Psoas muscle (tissue), 8 donors: ENCODE results near the gene PPME1. TPM values are rescaled to one million over a fixed set of nuclear protein-coding genes. Genes with fewer than 3 reads are reported as not detected.

Experiments used
- ATAC-seq, 4 donors: fragments of 200-7000 bp; cut with Tn5 transposase; one replicate each; pipeline ENCODE4 v1.9.1; 2020; ENCODE audit warnings: moderate library complexity in 3 of 4, mild to moderate bottlenecking in 2 of 4
- DNase-seq, 2 donors: peaks; one replicate each; pipeline ENCODE4 v3.0.0-alpha.2; 2020
- H3K27ac ChIP-seq: fragments of 200-600 bp; one replicate; pipeline ENCODE4 v1.8.0; 2022
- H3K27me3 ChIP-seq, 3 donors: fragments of 200-600 bp in 1 of 3; one replicate each; pipeline versions ENCODE4 v1.6.1 to v1.8.0; 2013 to 2022; ENCODE audit warnings: low read length in 2 of 3, mild to moderate bottlenecking in 2 of 3, moderate library complexity in 1 of 3; ENCODE audit not compliant: insufficient read depth in 3 of 3
- H3K36me3 ChIP-seq, 2 donors: fragments of 200-600 bp in 1 of 2; one replicate each; pipeline versions ENCODE4 v1.6.1 to v1.8.0; 2013 to 2022; ENCODE audit warnings: low read depth in 1 of 2, mild to moderate bottlenecking in 1 of 2, moderate library complexity in 1 of 2; ENCODE audit not compliant: insufficient read depth in 1 of 2
- H3K4me1 ChIP-seq: fragments of 200-600 bp; one replicate; pipeline ENCODE4 v1.8.0; 2022
- H3K4me3 ChIP-seq: fragments of 200-600 bp; one replicate; pipeline ENCODE4 v1.8.0; 2022; ENCODE audit warnings: mild to moderate bottlenecking
- H3K9me3 ChIP-seq: fragments of 200-600 bp; one replicate; pipeline ENCODE4 v1.8.0; 2022
- WGBS, 3 donors: extraction: QIAGEN DNeasy Blood & Tissue Kit; methylation state at CpG; one replicate each; pipeline versions ENCODE4 v1.1.6 to v1.1.7; 2013; 5-methylcytosine and 5-hydroxymethylcytosine counted together
- intact Hi-C, 2 donors: fragments of 100-400 bp; cut with DNase I; formaldehyde crosslinking; loops; one replicate each; pipeline versions ENCODE4 v1.11.0 to v1.14.2; 2022
- polyA plus RNA-seq, 3 donors: library from polyadenylated mRNA; stranded (reverse); fragments of 200-250 nt; gene quantifications; one replicate each; pipeline ENCODE4 v1.2.3, GENCODE V29; 2013
- total RNA-seq, 4 donors: library from RNA; stranded (reverse); fragmentation: NEBNext Ultra II Directional in 2 of 4; extraction: Animal tissue kit (Norgen Biotek cat#: 25700) in 2 of 4; gene quantifications; one replicate each; pipeline versions ENCODE4 v1.2.1 to v1.2.4, GENCODE V29; 2021 to 2023
- TF ChIP-seq, protein P1 (sequence below): fragments of 200-600 bp; IDR thresholded peaks from one replicate; pipeline ENCODE4 v1.8.0; 2022; ENCODE audit warnings: antibody characterized with exemption
- donor health status: healthy with polysubstance abuse.
- donor health status: DM: no; HTN: no; CAD: no; lungs with moderate emphysema.
- donor health status: Bipolar disorder and iron deficiency.
- donor health status: healthy.
- donor health status: DM: yes; HTN: yes; CAD: no.
- donor health status: DM: no; HTN: no; CAD: no.
- donor health status: DM: no; HTN: no; CAD: no.
- donor health status: DM: yes; HTN: yes; CAD: no.

The PPME1 gene
- total and polyA plus RNA-seq, 7 donors = 28.3 to 47.9 (median 43.1) TPM

DNA sequence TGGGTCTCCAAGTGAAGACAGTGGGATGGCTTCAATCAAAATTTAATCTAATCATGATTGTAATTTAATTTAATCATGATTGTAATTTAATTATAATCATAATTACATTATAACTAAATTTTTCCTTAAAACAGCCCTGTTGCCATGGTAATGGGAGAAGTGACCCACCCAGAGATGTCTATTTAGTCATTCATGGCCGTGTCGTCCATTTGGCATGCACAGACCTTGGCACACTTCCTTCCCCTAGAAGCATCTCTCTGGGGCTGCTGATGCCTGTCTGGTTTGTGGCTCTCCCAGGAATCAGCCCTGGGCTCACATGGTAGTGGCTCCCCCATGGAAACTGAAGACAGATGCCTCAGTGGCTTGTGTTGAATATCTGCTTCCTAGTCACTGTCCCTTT lies 113.4 kb downstream of the PPME1 start:
- no peak overlapping the region for H3K27ac ChIP-seq
- H3K36me3 ChIP-seq = no peaks in the 10 kb centered on the region
- H3K9me3 ChIP-seq = no peaks in the 10 kb centered on the region
- H3K4me3 ChIP-seq = no peak overlapping the region
- intact Hi-C loops = no loop called here
- 42 to 64% (median 45%) methylated on average over 2 of the region's 2 CpGs for WGBS, 3 donors
- no peak for ATAC-seq
- TF ChIP-seq, protein P1, sequence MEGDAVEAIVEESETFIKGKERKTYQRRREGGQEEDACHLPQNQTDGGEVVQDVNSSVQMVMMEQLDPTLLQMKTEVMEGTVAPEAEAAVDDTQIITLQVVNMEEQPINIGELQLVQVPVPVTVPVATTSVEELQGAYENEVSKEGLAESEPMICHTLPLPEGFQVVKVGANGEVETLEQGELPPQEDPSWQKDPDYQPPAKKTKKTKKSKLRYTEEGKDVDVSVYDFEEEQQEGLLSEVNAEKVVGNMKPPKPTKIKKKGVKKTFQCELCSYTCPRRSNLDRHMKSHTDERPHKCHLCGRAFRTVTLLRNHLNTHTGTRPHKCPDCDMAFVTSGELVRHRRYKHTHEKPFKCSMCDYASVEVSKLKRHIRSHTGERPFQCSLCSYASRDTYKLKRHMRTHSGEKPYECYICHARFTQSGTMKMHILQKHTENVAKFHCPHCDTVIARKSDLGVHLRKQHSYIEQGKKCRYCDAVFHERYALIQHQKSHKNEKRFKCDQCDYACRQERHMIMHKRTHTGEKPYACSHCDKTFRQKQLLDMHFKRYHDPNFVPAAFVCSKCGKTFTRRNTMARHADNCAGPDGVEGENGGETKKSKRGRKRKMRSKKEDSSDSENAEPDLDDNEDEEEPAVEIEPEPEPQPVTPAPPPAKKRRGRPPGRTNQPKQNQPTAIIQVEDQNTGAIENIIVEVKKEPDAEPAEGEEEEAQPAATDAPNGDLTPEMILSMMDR = no peak
- H3K27me3 ChIP-seq = no peaks in the 10 kb centered on the region
- H3K4me1 ChIP-seq = no peaks in the 10 kb centered on the region
- no peak for DNase-seq

- H3K4me1 ChIP-seq = no peaks in the 10 kb centered on the region
- intact Hi-C loops = no loop called here
- H3K27me3 ChIP-seq = no peaks in the 10 kb centered on the region
- no peak overlapping the region for H3K4me3 ChIP-seq
- TF ChIP-seq, protein P1 = no peak
- ATAC-seq = peak in 1 of 4 donors; percentile 59
- H3K9me3 ChIP-seq = no peaks in the 10 kb centered on the region
- H3K36me3 ChIP-seq = no peaks in the 10 kb centered on the region
- no peak for DNase-seq
- no peak overlapping the region for H3K27ac ChIP-seq
- 56 to 83% (median 69%) methylated on average over 1 of the region's 1 CpG for WGBS, 3 donors
These were observed 117.1 kb downstream of the PPME1 start for GRCh38 chr11:74288161-74288560.

GRCh38 chr11:74288911-74289310 lies 117.8 kb downstream of the PPME1 start:
- Histone ChIP-seq H3K9me3 (no peaks in the 10 kb centered on the region), H3K4me1 (no peaks in the 10 kb centered on the region), H3K27me3 (no peaks in the 10 kb centered on the region), H3K4me3 (no peak overlapping the region), H3K36me3 (no peaks in the 10 kb centered on the region), H3K27ac (no peak overlapping the region)
- no peak for ATAC-seq
- no peak for DNase-seq
- intact Hi-C loops = no loop called here
- 64 to 75% (median 75%) methylated on average over 4 of the region's 4 CpGs for WGBS, 3 donors
- TF ChIP-seq, protein P1 = no peak

DNA sequence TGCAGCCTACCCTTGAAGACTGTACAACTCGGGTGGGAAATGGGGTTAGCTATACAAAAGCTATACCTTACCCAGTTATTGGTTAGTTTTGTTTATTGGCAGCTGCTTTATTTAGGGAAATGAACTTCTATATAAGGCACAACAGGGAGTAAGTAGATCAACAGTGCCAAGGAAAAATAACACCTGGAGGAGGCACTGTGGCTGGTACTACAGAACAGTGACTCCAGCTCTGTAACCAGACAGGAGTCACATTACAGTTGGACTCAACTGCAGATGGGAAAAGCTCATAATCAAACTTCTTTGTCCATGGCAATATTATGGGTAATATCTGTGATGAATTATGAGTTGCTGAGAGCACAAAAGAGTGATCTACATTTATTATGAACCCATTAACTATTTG lies 126.4 kb downstream of the PPME1 start:
- no peaks in the 10 kb centered on the region for H3K36me3 ChIP-seq
- TF ChIP-seq, protein P1 = no peak
- H3K4me3 ChIP-seq = no peak overlapping the region
- 79 to 82% (median 79%) methylated on average over 1 of the region's 1 CpG for WGBS, 3 donors
- intact Hi-C loops = no loop called here
- H3K4me1 ChIP-seq = no peaks in the 10 kb centered on the region
- no peak overlapping the region for H3K27ac ChIP-seq
- H3K27me3 ChIP-seq = no peaks in the 10 kb centered on the region
- no peak for ATAC-seq
- no peak for DNase-seq
- H3K9me3 ChIP-seq = no peaks in the 10 kb centered on the region

DNA sequence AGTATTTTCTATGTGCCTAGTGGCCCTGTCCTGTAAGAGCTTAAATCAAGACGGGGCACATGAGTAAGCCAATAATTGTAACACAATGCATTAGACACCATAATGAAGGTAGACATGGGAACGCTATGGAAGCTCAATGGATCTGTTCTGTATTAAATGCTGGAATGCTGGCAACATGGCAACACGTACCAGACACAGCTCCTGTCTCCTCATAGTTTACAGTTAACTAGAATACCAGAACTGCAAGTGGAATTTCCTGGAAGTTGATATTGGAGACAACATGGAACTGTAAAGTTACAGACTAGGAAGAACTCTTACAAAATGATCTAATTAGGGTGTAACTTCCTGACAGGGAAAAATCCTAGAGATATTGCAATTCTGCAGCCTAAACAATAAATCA lies 127.9 kb downstream of the PPME1 start:
- H3K27ac ChIP-seq = no peak overlapping the region
- TF ChIP-seq, protein P1 = no peak
- no peaks in the 10 kb centered on the region for H3K9me3 ChIP-seq
- no peaks in the 10 kb centered on the region for H3K36me3 ChIP-seq
- H3K4me3 ChIP-seq = no peak overlapping the region
- WGBS, 3 donors = 57 to 79% (median 77%) methylated on average over 3 of the region's 3 CpGs
- H3K4me1 ChIP-seq = no peaks in the 10 kb centered on the region
- no peak for ATAC-seq
- DNase-seq = no peak
- intact Hi-C loops = no loop called here
- H3K27me3 ChIP-seq = no peaks in the 10 kb centered on the region
